ENCODE measurements around the gene SEMA3G.
A peak's percentile ranks its signal among the peaks of the same experiment; 100 is the strongest.

The SEMA3G gene

DNA sequence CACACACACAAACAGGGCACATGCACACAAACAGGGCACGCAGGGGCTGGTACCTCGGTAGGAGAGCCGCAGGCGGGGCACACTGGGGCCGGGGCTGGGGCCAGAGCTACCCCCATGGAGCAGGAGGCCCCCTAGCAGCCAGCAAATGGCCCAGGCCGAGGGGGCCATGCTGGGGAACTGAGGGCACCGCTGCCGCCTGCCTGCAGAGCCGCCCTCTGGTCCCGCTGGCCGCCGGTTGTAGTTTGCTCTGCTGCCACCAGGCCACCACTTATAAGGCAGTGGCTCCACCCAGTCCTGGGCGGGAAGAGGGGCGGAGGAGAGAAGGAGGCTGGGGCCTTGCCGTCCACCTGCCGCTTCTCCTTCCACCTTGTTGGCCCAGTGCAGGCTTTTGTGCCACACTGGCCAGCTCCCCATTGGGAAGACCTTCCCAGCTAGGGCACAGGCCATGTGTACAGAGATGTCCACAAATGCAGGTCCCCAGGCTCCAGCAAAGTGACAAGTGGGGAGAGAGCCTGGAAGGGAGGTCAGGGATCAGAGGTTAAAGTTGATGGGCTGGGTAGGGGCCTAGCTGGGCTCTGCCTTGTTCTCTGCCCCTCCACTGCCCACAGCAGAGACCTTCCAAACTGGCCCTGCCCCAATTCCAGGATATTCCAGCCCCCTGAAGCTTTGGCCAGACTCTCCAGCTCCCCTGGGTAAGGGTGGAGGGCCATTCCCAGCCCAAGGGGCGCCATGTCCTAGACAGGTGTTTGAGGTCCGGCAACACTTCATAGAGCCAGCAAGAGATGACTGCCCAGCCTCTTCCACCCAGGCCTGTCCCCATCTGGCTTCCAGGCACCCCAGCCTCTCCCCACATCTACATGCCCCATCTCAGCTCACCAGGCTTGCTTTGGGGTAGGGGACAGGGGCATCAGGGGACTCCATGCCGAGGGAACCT, at the start of gene SEMA3G:
TSS of gene SEMA3G (minus strand) at position 244 of the 934 bp plus-strand sequence. CDS start at position 168, 76 bp downstream.
- DNase-seq (ENCODE audit: low spot score) = no peak

DNA sequence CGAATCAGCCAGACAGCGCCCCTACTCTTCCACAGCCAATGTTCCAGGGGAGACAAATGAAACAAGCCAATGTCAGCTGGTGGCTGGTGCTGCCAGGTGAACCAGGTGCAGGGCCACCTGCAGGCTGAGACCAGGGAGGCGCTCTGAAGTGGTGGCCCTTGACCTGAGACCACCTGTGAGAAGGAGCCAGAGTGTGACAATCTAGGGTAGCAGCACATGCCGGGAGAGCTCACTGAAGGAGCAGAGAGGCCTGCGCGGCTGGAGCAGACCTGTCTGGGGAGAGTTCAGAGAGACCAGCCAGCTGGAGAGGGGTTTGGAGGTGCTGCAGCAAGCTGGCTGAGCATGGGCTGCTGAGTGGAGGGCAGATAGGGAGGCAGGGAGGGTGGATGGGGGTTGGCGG, 49.5 kb upstream of the SEMA3G start:
- DNase-seq (ENCODE audit: low spot score) = no peak

DNA sequence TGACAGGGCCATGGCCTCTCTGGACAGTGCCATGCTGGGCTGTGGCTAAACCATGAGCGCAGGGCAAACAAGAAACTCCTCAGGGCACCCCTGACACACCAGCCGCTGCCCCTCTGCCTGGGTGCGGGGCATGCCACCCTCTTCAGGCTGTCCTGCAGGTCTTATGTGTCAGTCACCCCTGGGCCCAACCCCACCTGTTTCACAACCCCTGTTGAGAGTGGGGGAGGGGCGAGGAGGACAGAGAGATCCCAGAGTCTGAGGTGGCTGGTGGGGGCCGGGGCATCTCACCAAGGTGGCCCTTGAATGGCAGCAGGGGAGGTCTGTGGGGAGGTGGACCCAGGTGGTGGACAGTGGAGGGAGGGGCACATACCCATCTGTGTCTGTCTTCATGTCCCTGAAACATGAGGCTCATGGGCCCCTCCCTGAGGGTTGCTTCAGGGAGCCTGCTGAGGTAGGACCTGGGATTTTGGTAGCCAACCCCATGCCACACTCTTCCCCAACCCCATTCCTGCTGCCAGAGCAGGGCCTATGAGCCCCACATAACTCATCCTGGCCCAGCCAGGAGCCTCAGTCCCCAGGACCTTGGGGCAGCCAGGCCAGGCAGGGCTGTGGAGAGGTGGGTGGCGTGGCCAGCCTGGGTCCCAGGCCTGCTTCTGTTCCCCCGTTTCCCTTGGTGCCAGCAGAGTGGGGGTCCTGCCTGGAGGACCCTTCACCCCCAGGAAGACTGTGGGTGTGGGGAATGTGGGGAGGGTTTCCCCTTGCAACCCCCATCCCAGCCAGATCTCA, 48.5 kb upstream of the SEMA3G start:
- no peak for DNase-seq (ENCODE audit: low spot score)

DNA sequence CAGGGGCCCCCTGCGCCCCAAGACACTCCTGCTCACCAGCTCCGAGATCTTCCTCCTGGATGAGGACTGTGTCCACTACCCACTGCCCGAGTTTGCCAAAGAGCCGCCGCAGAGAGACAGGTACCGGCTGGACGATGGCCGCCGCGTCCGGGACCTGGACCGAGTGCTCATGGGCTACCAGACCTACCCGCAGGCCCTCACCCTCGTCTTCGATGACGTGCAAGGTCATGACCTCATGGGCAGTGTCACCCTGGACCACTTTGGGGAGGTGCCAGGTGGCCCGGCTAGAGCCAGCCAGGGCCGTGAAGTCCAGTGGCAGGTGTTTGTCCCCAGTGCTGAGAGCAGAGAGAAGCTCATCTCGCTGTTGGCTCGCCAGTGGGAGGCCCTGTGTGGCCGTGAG, 47.2 kb upstream of the SEMA3G start:
- no peak for DNase-seq (ENCODE audit: low spot score)

DNA sequence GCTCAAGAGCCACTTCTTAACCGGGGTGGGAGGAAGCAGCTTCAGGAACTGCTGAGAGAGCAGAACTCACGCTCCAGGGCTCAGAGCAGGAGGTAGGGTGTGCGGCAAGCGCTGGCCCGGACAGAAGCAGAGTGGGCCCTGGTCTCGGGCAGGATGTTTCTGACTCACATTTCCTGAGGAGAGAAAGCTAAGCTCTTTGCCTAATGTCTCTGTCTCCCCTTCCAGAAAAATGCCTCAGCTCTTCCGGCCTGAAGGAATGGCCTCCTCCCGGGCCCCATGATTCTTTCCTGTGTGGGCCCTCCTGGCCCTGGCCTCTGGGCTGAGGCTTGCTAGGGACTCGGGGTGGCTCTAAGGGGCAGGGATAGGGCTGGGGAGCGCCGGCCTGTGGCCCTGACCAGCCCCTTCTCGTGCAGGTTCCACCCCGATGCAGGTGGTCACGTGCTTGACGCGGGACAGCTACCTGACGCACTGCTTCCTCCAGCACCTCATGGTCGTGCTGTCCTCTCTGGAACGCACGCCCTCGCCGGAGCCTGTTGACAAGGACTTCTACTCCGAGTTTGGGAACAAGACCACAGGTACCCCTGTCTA, 46.1 kb upstream of the SEMA3G start:
- no peak for DNase-seq (ENCODE audit: low spot score)

DNA sequence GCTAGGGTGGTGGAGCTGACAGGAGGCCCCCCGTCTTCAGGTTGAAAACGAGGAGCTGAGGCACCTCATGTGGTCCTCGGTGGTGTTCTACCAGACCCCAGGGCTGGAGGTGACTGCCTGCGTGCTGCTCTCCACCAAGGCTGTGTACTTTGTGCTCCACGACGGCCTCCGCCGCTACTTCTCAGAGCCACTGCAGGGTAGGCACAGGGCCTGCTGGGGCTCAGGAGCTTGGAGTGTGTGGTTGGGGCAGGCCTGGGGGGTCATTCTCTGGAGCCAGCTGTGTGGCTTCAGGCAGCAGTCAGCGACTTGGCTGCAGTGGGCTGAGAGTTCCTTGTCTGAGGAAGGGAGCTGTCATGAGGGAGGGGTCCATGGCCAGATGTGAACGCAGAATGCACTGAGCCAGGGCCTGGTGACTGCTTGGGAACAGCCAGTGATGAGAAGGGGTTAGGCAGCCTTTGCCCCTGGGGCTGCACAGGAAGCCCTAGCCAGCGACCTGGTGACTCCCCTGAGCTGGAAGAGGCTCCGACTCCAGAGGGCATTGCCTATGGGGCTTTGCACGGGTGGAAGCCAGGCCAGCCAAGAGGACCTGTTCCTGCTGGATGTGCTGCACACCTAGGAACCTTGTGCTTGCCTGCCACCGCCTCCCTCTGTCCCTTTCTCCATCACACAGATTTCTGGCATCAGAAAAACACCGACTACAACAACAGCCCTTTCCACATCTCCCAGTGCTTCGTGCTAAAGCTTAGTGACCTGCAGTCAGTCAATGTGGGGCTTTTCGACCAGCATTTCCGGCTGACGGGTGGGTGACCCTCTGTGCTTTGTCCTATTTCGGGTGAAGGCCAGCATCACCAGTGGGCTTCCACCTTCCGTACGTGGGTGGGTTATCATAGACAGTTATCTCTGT, 45.4 kb upstream of the SEMA3G start:
- no peak for DNase-seq (ENCODE audit: low spot score)

DNA sequence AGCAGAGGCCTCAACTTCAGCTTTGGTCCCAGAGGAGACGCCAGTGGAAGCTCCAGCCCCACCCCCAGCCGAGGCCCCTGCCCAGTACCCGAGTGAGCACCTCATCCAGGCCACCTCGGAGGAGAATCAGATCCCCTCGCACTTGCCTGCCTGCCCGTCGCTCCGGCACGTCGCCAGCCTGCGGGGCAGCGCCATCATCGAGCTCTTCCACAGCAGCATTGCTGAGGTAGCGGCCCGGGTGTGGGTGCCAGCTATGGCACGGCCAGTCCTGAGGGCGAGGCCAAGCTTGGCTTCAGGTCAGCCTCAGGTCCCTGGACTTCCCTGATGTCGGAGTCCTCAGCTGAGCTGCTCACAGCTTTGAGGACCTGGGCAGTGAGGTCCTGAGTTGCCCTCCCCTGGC, 44.5 kb upstream of the SEMA3G start:
- no peak for DNase-seq (ENCODE audit: low spot score)

DNA sequence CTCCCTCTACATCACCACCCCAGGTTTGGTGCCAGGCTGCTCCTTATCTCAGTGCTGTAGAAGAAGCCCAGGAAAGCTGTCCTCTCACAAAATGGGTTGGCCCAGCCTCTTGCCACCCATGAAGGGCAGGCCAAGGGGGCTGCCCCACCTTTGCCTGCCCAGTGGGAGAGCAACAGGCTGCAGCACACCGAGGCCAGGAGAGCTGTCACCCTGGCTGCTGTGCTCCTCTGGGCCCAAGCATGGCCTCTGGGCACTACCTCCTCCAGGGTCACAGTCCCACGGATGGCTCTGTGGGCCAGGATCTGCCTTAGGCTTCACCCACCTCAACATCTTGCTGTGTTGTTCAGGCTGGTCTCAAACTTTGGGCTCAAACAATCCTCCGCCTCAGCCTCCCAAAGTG, 43.8 kb upstream of the SEMA3G start:
- DNase-seq (ENCODE audit: low spot score) = no peak

DNA sequence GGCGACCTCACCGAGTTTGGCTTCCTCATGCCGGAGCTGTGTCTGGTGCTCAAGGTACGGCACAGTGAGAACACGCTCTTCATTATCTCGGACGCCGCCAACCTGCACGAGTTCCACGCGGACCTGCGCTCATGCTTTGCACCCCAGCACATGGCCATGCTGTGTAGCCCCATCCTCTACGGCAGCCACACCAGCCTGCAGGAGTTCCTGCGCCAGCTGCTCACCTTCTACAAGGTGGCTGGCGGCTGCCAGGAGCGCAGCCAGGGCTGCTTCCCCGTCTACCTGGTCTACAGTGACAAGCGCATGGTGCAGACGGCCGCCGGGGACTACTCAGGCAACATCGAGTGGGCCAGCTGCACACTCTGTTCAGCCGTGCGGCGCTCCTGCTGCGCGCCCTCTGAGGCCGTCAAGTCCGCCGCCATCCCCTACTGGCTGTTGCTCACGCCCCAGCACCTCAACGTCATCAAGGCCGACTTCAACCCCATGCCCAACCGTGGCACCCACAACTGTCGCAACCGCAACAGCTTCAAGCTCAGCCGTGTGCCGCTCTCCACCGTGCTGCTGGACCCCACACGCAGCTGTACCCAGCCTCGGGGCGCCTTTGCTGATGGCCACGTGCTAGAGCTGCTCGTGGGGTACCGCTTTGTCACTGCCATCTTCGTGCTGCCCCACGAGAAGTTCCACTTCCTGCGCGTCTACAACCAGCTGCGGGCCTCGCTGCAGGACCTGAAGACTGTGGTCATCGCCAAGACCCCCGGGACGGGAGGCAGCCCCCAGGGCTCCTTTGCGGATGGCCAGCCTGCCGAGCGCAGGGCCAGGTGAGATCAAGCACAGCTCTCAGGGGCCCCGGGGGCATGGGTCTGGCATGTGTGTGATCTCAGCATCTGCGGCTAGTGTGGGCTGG, 43.1 kb upstream of the SEMA3G start:
- DNase-seq (ENCODE audit: low spot score) = no peak

DNA sequence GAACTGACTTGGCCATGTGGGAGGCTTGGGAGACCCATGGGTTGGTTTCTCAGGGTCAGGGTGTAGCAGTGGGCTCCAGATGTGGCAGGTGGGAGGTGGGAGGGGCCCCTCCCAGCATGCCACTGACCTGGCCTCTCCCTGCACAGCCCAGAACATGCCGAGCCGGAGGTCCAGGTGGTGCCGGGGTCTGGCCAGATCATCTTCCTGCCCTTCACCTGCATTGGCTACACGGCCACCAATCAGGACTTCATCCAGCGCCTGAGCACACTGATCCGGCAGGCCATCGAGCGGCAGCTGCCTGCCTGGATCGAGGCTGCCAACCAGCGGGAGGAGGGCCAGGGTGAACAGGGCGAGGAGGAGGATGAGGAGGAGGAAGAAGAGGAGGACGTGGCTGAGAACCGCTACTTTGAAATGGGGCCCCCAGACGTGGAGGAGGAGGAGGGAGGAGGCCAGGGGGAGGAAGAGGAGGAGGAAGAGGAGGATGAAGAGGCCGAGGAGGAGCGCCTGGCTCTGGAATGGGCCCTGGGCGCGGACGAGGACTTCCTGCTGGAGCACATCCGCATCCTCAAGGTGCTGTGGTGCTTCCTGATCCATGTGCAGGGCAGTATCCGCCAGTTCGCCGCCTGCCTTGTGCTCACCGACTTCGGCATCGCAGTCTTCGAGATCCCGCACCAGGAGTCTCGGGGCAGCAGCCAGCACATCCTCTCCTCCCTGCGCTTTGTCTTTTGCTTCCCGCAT, 42.3 kb upstream of the SEMA3G start:
- no peak for DNase-seq (ENCODE audit: low spot score)

DNA sequence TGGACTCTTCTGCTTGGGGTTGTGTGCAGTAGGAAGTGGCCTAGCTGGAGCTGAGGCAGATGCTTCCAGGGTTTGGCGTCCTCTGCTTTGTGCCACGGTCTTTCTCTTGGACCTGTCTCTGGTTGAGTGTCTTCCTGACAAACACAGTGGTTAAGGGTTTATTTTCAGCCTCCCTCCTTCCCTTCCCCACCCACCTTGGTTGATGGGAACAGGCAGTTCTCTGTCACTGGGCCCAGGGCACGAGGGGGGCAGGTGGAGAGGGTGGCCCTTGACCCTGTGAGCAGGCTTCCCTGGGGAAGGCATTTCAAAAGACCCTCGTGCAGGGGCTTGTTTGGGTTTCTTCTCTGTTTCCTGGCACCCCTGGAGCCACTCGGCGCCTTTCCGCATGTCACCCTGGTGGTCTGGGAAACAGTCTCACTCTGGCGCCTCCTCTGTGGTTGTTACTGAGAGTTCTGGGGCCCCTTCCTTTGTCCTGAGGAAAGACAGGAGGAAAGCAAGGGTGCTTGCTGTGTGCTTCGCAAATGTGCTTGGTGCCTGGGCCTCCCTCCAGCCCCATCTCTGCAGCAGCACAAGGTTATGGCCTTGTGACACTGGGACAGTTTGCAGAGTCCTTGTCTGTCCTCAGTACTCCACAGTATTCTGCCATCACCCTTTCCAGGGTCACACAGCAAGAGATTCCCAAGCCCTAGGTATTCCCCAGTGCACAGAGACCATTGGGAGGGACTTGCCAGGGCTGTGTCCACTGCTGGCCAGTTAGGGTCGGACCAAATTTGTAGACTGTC, 40.0 kb upstream of the SEMA3G start:
- DNase-seq (ENCODE audit: low spot score) = no peak

DNA sequence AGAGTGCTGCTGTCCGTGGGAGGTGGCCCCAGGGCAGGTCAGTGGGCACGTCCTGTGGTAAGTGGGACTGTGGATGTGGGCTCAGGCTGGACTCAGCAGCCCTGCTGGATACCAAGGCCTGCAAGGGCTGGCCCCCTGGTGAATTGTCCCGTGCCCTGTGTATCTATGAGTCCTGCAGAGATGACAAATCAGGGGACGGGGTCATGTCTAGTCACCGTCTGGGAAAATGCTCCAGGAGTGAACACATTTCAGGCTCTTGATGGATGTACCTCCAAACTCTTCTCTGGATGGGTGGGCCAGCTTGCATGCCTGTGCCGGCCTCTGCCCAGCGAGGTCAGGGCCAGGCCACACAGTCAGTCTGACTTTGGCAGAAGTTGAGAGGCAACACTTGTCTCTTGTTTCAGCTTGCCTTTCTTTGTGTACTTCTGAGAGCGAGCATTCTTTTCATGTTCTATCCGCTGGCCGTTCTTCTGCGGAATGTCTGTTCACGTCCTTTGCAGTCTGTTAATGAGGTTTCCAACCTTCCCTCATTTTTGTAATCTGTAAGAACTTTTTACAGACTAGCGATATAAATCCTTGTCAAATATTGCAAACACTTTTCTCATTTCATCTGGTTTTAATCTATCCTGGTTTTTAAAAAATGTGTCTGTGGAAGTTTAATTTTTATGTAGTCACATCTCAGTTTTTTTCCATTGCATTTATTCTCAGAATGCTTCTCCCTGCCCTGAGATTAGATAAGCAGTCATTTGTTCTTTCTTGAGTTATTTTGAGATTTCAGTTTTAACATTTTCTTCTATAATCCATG, 38.9 kb upstream of the SEMA3G start:
- no peak for DNase-seq (ENCODE audit: low spot score)

DNA sequence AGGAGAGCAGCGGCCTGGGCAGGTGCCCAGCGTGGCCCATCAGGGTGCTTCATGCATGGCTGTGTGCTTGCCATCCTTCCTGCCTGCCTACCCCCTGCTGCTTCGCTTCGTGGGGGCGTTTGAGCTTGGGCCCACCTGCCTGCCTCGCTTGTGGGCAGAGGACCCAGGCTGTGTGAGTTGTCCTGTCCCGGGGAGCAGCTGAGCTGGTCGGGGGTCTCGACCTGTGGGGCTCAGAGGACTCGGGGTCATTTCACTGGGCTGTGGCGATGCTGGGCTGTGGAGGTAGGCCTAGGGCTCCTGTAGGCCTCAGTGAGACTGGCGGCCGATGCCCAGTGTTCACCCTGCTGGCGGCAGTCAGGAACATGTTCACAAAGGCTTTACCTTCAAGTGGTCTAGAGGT, 38.2 kb upstream of the SEMA3G start:
- DNase-seq (ENCODE audit: low spot score) = no peak

DNA sequence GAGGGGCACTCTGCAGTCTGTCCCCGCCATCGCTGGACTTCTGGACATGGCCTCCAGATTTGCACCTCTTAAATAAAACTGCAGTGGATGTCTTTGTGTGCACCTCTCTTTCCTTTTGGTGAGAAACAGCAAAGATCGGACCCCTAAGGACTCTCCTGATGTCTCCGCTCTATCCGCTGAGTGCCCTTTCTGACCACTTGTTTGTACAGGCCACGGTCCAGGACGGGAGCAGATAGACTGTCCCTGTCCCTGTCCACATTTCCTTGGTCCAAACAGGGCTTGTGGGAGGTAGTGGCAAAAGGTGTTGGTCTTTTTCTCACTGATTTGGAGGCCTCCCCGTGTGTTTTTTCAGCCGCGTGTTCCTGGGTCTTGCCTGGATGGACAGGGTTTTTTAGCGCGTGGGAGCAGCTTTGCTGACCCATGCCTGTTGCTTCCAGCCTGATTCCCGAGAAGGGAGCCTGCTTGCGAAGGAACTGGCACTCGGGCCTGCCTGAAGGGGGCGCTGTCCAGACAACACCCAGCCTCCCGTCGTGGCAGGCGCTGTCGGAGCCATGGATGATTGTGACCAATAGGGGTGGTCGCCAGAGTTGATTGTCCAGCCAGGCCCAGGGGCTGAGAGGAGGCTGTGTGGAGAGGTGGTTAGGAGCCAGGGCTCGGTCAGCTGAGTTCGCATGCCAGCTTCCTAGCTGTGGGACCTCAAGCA, 37.1 kb upstream of the SEMA3G start:
- no peak for DNase-seq (ENCODE audit: low spot score)

DNA sequence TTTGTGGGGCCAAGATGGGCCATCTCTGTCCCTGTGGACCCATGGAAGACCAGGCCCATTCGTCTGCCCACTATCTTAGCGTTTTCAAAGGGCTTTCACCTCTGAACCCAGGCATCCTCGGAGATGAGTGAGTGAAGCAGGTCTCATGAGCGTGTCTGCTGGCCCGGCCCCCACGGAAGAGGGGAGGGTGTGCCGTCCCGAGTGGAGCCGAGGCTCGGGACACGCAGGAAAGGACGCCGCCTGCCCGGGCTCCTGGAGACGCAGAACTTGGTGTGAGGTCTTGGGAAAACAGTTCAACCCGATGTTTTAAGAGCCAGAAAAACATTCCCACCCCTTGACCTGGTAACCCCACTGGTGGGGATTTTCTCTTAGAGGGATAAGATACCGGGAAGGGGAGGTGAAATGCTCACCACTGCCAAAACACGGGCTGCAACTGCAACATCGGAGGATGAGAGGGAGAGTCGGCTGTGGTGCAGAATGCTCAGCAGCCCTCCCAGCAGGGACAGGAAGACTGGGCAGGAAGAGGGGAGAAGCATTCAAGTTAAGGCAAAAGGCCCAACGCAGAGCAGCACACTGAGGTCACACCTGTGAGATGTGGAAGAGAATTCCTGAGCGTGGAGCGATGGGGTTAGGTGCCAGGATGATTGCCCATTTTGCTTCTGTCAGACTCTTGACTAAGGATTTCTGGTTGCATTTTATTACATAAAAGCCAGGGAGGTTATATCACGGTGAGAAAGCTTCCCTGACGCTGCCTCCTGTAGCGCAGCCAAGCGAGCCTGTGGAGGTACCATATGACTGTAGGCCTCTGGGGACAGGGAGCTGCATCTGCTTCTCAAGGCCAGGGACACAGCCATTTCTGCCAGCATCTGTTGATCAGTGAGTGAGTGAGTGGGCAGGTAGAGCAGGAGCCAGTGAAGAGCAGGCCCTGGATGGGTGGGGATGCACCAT, 36.1 kb upstream of the SEMA3G start:
- peak; percentile 37 for DNase-seq (ENCODE audit: low spot score)

DNA sequence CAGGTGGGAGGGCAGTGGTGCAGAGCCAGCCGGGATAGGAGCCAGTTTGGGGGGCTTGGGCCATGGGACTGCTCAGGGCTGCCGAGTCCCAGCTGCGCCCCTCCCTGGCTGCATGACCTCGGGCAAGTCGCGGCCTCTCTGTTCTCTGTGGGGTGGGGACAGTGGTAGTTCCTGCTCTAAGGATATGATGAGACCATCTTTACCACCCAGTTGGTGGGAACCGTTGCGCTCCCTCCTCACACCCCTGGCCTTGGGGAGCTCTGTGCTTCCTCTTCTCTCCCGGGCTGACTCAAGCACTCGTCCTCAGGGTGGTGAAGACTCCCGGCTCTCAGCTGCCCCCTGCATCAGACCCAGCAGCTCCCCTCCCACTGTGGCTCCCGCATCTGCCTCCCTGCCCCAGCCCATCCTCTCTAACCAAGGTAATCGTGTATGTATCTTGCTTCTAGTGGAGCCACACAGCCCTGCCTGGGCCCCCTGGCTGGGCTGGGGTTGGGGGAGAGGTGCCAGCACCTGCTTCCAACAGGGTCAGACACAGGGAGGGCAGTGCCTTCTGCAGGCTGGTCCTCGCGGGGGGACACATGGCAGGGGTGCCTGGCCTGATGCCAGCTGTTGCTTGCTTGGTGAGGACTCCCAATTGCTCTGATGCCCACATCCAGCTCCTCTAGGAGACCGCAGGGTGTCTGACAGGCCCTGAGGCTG, 35.1 kb upstream of the SEMA3G start:
- DNase-seq (ENCODE audit: low spot score) = no peak

All from putamen (tissue), 1 donor.